NAMALWA (cell line): ENCODE measurements around the gene CDCA8.
"Not testable (repeated sequence)": the region's sequence is repeated elsewhere in the genome, so short reads cannot be mapped to it uniquely, and the experiment has no call there.

Experiments
- DNase-seq: peaks from one replicate; pipeline ENCODE4 v3.0.0-alpha.2; 2015; ENCODE audit warnings: low spot score

Gene CDCA8

DNA sequence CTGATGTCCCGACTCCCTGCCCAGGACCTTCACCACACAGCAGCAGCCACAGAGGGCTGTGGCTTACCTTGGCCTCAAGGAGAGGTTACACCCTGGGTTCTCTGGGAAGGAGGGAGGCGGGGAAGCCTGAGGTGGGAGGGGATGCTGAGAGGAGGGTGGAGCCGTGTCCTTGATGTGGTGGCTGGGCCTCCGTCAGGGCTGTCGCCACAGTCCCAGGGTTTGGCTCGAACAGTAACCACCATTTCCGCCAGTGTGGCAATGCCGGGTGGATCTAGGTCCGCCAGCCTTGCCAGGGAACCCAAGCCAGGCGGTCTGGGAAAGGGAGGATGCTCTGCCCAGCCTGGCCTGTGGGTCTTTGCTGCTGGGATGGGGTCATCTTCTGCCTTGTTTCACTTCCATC lies 18.4 kb upstream of the CDCA8 start:
- DNase-seq = no peak

DNA sequence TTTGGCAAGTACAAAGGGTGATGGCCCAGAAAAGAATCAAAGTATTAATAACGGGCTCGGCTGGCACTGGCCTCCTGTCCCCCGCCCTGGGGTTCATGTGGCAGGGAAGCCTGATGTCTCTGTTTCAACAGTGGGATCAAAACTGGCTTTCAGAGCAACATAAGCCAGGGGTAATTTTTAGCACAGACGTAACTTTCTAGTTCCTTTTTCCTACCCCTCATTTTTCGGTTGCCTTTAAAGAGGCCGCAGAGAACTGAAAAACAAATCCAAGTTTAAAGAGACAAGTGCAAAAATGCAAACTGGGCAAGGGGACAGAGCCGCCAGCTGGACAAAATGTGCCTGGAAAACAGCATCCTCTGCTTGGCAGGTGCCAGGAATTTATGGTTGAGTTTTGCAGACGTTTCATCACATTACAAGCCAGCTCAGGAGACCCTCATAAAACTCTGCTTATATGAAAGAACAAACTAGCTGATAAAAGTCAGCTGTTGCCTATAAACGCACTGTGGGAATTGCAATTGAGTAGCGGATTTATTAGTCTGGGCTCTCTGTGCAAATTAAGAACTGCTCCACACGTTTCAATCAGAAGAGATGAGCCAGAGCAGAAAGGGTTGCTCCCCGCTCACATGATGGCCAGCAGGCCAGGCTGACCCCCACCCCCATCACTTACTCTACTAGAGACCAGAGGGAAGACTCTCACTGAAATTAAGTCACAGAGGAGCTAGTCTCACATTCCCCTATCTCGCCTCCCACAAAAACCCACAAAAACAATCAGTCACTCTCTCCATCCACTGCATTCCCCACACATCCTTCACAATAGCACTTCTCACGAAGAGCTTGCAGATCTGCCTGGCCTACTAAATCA lies 15.8 kb upstream of the CDCA8 start:
- peak; percentile 38 for DNase-seq

DNA sequence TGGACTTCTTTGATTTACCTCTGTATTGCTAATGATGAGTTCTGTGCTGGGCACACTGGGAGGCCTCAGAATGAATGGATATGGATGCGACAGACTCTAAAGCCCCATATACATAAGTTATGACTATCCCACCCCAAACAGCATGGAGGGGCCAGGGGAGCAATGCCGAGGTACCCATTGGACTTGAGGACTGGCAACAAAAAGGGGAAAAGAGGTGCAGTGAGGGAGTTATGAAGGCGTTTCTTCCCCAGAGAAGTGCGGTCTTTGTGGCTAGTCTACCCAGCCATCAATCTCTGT lies 15.2 kb upstream of the CDCA8 start:
- no peak for DNase-seq

DNA sequence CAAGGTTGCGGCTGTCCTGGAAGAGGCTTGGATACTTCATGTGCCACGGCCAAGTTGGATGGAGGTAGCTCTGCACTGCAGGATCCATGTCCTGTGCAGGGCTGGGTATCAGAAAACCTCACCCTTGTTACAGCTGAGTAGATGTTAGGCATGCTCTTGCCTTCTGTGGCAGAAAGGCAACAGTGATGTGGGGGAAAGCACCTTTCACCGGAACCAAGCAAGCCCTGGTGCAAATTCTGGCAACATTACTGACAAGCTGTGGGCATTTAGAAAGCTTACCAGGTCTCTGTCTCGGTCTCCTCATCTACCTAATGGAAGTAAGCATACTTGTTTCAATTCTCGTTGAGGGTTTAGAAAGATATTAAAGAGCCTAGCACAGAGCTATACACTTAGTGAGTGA lies 14.5 kb upstream of the CDCA8 start:
- DNase-seq = no peak

DNA sequence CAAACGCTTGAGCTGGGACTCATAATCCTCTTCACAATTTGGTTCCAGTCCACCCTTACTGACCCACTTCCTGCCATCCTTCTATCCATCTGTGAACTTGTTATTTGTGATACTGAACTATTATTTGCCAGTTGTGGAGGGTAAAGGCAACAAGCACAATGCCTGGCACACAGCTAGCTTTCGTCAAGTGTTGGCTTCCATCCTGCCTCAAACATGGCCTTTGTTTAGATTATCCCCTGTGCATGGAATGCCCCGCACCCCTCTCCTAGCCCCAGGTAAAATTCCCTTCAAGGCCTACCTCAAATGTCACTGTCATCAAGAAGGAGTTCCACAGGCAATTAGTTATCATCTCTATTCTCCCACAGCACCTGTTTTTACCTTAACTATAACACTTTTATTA lies 11.4 kb upstream of the CDCA8 start:
- no peak for DNase-seq

DNA sequence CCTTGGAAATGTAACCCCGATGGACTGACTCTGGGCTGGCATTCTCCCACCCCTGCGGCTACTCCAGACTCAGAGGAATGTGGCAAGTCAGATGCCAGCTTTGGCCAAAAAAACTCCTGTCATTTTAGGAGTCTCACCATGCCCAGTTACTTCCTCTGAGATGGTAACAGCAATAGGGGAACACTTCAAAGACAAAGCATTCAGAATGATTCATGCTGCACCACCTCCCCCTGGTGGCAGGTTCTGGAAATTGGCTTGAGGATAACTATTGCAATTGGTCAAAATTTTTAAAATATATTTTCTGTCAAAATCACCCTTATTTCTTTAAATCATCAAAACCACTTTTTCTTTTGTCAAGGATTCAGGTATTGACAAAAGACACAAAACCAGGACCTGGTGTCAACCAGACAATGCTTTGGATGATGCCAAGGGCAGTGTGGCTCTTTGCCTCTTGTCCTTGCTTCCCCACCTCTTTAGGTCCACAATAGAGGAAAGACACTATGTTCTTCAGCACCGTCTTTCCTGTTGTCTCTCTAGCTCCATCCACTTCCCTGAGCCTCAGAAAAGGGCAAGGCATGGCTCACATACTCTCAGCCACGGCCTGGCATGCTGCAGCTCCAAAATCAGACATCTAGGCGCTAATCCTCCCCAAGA lies 9.9 kb upstream of the CDCA8 start:
- DNase-seq = peak; percentile 84

DNA sequence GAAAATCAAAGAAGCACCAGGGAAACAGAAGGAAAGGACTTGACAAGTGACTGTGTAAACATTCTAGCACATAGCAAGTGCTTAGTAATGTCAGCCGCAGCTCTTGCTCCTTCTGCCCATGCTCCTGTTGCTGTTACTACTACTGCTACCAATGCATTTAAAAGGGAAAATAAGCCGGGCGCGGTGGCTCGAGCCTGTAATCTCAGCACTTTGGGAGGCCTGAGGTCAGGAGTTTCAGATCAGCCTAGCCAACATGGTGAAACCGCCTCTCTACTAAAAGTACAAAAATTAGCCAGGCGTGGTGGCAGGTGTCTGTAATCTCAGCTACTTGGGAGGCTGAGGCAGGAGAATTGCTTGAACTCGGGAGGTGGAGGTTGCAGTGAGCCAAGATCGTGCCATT lies 8.1 kb upstream of the CDCA8 start:
- not testable (repeated sequence) for DNase-seq

DNA sequence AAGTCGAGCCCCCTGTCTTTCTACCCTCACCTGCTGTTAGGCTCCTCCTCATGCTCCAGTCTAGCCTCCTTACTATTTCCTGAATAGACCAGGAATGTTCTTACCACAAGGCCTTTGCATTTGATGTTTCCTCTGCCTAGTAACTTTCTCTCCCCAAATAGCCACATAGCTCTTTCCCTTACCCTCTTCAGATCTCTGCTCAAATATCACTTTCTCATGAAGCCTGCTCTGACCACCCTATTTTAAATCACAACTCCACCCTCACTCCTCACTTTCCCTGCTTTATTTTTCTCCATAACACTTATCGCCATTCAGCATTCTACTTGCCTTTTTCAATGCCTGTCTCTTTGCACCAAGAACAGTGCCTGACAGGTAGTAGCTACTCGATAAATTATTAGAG lies 6.6 kb upstream of the CDCA8 start:
- no peak for DNase-seq

DNA sequence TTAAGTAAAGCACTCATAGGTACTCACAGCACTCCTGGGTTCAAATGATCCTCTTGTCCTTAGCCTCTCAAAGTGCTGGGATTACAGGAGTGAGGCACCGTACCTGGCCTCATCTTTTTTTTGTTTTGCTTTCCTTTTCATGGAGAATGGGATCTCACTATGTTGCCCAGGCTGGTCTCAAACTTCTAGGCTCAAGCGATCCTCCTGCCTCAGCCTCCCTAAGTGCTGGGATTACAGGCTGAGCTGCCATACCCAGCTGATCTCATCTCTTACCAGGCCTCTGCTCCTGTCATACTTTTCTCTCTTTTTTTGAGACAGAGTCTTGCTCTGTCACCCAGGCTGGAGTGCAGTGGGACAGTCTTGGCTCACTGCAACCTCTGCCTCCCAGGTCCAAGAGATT lies 4.6 kb upstream of the CDCA8 start:
- DNase-seq = not testable (repeated sequence)

DNA sequence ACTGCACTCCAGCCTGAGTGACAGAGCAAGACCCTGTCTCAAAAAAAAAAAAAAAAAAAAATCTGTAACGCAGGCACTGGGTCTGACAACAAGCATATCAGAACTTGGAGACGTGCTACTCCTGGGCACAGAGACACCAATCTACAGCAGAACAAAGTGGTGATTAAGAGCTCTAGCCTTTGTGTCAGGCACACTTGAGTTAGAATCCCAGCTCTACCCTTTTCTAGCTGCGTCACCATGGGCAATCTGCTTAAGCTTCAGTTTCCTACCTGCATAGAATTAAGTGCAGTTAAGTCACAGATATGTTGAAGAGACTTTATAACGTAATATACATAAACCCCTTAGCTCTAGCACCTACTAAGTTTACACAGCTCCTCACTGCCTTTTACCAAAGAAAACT lies 3.4 kb upstream of the CDCA8 start:
- no peak for DNase-seq

DNA sequence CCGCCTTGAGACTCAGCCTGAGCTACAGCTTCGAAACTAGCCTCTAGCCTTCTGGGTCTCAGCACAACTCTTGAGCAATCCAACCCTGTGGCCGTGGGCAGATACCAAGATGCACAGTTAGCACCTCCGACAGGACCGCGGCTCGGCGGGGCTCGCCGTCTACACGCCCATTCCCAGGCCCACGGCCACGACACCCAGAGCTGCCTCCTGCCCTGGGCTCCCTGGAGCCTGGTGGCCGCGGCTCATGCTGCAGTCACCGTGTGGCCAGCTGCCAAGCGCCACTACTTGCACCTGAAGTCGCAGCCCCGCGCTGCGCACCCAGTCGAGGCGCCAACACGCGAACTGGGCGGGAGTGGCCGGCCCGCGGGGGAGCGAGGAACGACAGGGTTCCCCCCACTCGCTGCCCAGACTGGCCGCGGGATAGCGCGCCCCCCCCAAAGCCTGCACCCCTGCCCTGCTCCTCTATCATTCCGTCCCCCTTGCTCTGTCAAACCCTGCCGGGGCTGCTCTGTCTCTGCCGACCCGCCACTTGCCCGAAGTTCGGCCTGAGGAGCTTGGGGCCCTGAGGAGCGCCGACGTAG lies 729 bp upstream of the CDCA8 start:
- DNase-seq = peak; percentile 41

DNA sequence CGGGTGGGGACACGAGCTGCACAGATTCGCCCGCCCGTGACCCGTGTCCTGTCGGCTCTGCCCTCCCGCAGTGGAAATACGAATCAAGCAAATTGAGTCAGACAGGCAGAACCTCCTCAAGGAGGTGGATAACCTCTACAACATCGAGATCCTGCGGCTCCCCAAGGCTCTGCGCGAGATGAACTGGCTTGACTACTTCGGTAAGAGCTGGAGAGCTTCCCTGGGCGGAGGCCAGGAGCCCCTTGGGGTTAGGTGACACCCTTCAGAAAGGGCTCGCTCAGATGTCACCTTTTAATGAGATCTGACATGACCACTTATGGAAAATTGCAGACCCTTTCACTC lies 489 bp downstream of the CDCA8 start:
- no peak for DNase-seq

DNA sequence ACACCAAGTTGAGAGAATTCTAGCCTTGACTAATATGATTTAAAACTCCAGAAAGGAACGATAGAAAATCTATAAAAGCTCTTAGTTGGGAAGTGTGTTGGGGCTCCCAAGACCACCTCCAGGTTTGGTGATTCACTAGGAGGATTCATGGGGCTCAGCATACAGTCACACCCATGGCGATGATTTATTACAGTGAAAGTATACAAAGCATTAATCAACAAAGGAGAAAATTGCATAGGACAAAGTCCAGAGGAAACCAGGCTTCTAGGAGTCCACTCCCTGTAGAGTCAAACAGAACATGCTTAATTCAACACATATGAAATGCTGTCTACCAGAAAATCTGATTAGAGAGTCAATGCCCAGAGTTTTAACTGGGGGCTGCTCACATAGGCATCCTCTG lies 4.8 kb downstream of the CDCA8 start:
- DNase-seq = no peak

DNA sequence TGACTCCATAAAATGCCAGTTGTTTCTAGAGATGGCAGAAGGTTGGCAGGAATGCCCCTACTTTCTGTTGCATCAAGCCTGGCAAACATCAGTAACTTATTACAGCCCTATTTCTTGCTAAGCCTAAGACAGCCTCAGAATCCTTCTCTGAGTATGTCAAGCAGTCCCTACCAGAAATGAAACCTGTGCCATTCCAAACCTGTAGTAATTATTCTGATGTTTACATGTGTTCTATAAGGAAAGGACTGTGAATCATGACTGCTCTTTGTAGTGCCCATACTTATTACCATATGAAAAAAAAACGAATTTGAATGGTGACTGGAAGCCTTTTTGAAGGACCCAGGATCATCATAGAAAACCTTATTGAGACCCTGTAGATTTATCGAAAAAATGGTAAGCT lies 5.4 kb downstream of the CDCA8 start:
- DNase-seq = no peak

DNA sequence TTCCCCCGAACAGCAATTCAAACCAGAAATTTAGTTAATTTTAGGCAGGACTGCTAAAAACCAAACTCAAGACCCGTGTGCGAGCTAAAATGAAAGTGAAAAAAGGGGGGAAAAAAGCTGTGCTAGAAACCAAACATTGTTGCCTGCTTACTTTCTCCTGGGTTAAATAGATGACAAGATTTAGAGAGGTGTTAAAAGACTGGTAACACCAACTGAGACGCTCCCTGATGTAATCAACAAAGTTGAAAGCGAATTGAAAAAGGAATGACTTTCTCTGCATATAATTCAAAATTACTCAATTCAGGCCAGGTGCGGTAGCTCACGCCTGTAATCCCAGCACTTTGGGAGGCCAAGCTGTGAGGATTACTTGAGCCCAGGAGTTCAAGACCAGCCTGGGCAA lies 6.8 kb downstream of the CDCA8 start:
- DNase-seq = no peak

DNA sequence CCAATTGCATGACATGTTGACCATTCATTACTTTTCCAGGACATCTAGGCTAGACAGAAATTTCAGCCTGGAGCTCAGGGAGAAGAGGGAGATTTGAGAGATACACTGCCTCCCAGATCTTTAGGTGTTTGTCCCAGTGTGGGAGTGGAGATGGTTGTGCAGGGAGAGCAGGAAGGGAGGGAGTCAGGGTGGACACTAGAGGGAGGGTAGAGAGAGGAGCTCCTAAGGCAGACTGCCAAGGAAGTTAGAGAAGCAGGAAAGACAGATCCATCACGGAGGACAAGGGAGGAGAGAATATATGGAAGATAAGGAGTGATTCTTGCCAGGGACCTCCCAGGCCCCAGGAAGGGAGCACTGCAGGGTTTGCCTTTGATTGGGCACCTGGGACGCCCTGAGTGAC lies 8.7 kb downstream of the CDCA8 start:
- no peak for DNase-seq

DNA sequence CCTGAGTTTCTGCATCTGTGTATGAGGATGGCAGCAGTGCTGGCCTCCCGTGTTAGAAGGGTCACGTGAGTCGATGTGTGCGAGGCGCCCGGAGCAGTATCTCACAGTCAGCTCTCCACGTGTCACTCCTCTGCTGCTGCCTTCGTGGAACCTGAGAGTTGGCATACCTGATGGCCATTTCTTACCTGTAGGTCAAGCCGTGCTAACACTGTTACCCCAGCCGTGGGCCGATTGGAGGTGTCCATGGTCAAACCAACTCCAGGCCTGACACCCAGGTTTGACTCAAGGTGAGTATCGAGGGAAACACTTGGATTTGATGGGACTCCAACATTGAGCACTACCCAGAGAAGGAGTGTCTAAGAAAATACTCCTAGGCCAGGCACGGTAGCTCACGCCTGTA lies 10.7 kb downstream of the CDCA8 start:
- no peak for DNase-seq

DNA sequence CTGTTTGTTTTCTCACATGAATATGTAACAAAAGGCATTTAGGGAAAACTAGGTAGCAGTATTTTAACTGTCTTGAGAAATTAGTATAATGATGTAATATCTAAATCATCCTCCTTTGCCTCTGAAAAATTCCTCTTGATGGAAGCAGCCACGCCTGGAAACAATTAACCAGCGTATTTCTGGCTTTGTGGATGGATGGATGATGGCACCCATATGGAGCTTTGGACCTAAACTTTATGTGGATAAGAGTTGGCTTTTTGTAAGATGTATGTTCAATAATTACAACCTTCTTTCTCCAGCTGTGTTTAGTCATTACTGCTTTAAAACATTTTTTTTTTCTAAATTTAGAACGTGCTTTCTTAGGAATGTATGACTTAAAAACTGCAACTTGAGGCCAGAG lies 12.7 kb downstream of the CDCA8 start:
- DNase-seq = no peak

DNA sequence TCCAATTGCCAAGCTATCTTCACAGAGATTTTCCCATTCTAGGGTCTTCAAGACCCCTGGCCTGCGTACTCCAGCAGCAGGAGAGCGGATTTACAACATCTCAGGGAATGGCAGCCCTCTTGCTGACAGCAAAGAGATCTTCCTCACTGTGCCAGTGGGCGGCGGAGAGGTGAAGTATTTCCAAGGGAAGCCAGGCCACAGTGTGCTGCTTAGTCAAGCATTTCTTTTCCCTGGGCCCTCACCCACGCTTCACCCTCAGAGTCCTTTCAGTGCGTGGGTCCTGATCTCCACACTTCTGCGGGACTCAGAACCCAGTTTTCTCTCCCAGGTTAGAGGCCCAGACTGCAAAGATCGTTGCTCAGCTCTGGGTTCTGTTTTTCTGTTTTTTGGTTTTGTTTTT lies 13.1 kb downstream of the CDCA8 start:
- no peak for DNase-seq

DNA sequence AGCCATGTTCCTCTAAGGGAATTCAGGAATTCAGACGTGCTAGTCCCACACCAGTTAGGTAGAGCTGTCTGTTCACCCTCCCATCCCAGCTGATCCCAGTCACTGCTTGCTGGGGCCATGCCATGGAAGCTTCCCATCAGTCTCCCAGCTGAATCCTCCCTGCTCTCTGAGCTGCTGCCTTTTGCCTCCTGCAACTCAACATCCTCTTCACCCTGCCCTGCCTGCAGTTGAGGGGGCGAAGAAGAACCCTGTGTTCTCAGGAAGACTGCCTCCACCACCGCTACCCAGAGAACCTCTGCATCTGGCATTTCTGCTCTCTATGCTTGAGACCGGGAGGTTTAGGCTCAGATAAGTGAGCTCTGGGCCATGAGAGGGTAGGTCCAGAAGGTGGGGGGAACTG lies 16.2 kb downstream of the CDCA8 start:
- DNase-seq = no peak

DNA sequence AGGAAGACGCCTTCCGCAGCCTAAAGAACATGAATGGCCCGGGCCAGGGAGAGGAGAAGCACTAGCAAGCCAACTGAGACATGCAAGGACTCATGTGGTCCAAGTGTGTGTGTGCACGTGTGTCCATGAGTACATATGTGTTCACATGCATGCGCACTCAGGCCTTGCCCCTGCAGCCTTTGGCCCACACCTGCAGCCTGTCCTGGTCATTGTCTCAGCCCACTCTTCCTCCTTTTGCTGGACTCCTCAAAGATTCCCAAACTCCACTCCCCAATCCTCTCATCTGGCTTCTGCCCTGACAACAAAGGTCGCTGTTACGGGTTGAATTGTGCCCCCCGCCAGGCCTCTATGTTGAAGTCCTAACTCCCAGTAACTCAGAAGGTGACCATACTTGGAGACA lies 21.9 kb downstream of the CDCA8 start:
- no peak for DNase-seq

DNA sequence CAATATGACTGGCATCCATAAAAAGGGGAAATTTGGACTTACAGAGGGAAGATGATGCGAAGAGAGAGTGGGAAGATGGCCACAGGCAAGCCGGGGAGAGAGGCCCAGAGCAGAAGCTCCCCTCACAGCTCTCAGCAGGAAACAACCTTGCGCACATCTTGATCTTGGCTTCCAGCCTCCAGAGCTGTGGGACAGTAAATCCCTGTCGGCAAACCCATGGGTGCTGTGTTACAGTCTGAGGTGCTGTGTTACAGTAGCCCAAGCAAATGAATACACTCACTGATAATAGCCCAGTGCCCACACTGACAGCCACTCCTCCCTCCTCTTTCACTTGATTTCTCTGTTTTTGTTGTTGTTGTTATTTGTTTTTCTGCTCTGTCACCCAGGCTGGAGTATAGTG lies 22.4 kb downstream of the CDCA8 start:
- DNase-seq = no peak

DNA sequence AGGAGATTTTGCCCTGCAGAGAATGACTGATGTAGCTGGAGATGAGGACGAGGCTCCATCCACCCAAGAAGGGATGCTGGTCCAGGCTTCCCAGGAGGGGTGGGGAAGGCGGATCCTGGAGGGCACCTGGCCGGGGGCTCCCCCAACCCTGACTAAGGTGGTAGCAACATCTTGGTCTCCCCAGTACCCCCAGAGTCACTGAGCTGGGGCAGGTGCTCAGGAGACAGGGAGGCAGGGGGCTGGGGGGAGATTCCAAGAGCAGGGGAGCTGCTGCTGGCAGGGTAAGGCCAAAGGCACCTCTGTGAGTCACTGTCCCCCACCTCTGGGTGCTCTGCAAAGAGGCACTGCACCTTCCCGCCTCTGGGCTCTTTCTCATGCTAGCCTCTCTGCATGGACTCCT lies 24.0 kb downstream of the CDCA8 start:
- DNase-seq = no peak

DNA sequence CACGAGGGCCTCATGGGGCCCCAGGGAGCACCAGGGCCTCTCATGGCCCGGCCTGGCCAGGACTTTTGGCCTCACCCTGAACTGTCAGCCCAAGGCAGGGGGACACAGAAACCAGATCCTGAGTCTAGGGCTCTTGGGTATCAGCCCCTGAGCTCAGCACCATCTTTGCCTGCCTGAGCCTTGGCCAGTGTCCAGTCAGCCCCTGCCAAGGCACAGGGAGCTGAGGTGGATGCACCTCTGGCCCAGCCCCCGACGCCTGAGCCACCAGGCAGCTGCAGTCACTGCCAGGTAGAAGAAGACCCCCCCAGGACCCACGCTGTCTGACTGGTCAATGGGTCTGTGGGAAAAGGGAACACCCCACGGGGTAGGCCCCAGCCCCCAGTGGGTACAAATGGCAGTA lies 25.3 kb downstream of the CDCA8 start:
- no peak for DNase-seq
